CD4-positive, alpha-beta T cell treated with Interleukin-15 for 4 hours (primary cell): ENCODE data around the gene PPIL4.

ENCODE experiments used
- DNase-seq: peaks from one replicate; pipeline ENCODE4 v3.0.0-alpha.2; 2020; ENCODE audit warnings: low spot score

PPIL4 gene

DNA sequence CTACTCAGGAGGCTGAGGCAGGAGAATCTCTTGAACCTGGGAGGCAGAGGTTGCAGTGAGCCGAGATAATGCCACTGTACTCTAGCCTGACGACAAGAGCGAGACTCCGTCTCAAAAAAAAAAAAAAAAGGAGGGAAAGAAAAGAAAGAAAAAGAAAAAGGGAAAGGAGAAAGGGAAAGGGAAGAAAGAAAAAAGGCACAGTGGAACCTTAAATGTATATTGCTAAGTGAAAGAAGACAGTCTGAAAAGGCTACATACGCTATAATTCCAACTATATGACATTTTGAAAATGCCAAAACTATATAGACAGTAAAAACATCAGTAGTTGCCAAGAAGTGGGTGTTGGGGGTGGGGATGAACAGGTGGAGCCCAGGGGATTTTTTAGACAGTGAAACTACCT is 16.2 kb downstream of the PPIL4 start:
- DNase-seq = no peak

GRCh38 chr6:149515494-149515893 is 30.3 kb downstream of the PPIL4 start:
- no peak for DNase-seq

DNA sequence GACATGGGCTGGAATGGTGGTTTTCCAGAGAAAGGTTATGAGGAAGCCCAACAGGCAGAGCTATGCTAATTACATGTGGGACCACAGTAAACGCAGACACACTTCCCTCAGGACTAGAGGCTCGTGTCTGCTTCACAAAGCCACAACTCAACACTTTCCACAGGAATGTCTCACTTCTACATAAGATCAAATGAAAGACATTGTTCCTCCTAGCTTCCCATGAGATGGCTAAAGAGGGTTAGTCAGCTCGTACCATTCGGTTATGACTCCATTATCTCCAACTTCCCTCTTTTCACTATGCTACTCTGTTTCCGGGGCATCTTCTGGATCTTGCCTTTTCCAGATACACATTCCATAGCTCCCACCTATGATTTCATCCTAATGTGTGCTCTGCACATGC is 31.9 kb downstream of the PPIL4 start:
- no peak for DNase-seq

- no peak for DNase-seq
These were observed 34.9 kb downstream of the PPIL4 start for GRCh38 chr6:149510793-149511512.

DNA sequence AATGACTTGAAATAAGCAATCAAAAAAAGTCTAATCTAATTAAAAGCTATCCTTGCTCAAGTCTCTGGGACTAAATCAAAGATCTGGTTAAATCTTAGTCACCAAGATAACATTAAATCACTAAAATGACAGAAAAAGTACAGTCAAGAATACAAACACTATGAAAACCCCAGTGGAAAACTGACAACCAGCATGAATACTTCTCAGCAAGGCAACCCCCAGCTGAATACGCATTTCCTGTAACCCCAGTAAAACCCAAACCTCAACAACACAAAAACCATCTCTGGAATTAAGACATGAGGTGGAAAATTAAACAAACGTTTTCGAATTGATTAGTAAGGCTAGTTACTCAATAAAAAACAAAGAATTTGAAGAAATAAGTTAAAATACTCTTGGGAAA is 37.4 kb downstream of the PPIL4 start:
- peak; percentile 65 for DNase-seq

- DNase-seq = no peak
These were observed 42.0 kb downstream of the PPIL4 start for GRCh38 chr6:149503872-149504271.

DNA sequence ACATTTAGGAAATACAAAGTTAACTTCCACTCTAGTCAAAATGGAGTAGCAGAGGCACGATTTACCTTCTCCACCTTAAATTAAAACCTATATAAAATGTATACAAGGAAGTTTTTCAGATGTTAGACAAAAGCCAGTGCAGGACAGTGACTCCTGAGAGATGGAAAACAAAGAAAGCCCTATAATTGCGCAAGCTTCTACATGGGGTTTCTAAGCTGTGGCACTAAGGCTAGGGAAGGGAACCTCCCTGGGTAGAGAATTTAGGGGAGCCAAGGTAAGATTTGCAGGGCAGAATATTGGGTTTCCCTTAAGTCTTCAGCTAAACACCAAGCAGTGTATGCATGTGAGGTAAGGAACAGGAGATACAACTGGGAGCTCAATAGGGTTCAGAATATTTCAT is 42.6 kb downstream of the PPIL4 start:
- DNase-seq = no peak

DNA sequence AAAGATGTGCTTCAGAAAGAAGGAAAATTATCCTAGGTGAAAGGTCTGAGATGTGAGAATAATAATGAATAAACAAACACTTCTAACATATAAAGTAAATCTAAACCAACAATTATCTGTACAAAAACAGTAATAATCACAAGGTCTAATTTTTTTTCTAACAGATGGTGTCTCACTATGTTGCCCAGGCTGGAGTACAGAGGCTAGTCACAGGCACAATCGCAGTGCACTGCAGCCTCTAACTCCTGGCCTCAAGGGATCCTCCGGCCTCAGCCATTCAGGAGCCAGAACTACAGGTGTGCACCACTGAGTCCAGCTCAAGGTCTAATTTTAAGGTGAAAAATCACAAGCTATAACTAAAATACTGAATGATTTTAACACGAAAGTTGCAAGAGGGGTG is 44.1 kb downstream of the PPIL4 start:
- DNase-seq = no peak

DNA sequence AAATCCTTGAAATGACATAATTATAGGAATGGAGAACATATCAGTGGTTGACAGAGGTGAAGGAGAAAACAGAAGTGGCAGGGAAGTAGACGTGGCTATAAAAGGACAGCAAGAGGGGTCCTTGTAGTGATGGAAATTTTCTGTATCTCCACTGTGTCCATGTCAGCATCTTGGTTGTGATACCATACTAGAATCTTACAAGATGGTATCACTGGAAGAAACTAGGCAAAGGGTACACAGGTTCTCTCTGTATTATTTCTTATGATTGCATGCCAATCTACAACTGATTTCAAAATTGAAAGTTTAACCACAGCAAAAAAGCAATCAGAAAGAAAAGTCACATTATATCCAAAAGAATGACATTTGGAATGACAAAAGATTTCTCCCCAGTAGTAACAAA is 44.6 kb downstream of the PPIL4 start:
- no peak for DNase-seq

GRCh38 chr6:149500096-149500495 is 45.7 kb downstream of the PPIL4 start:
- no peak for DNase-seq

DNA sequence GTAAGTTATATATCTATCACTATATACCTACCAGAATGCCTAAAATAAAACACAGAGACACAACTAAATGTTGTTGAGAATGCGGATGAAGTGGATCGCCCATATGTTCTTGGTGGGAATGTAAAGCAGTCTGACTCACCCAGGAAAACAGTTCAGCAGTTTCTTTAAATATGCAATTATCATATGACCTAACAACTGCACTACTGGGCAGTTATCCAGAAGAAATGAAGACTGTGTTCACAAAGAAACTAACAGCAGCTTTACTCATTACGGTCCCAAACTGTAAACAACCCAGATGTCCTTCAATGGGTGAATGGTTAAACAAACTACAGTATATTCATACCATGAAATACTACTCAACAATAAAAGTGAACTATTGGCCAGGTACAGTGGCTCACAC is 46.8 kb downstream of the PPIL4 start:
- no peak for DNase-seq

- DNase-seq = no peak
These were observed 48.5 kb downstream of the PPIL4 start for GRCh38 chr6:149497365-149497764.

DNA sequence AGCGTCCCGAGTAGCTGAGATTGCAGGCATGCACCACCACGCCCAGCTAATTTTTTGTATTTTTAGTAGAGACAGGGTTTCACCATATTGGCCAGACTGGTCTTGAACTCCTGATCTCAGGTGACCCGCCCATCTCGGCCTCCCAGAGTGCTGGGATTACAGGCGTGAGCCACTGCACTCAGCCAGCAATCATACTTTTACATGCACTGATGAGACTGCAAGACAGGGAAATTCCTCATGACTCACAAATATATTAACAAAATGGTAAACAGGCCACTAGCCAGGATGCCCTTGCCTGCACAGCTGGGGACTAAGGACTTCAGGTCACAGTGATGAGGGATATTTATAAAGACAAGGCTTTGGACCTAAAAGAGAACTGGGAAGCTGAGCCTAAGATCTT is 49.2 kb downstream of the PPIL4 start:
- peak; percentile 51 for DNase-seq

- DNase-seq = peak; percentile 49
These were observed 50.4 kb downstream of the PPIL4 start for GRCh38 chr6:149495349-149496016.

GRCh38 chr6:149494810-149495209 is 51.0 kb downstream of the PPIL4 start:
- peak; percentile 89 for DNase-seq

- DNase-seq = no peak
These were observed 52.0 kb downstream of the PPIL4 start for GRCh38 chr6:149493761-149494320.

GRCh38 chr6:149492798-149493343 is 53.0 kb downstream of the PPIL4 start:
- peak; percentile 50 for DNase-seq

DNA sequence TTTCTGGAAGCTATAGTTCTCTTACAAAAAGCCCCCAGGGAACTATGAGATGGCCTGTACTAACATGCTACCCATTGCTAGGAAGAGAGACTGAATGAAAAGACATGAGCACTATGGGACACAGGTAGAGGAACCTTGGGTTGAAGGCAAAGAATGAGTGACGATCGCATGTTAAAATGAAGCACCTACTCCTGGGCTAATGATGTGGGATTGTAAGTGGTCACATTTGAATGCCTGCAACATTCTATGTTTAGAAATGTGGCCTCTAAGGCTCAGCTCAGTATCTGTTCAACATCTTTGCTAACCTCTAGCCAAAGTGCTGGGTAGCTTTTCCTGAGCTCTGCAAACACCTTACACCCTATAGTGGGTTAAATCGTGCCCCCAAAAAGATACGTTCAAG is 55.9 kb downstream of the PPIL4 start:
- no peak for DNase-seq

DNA sequence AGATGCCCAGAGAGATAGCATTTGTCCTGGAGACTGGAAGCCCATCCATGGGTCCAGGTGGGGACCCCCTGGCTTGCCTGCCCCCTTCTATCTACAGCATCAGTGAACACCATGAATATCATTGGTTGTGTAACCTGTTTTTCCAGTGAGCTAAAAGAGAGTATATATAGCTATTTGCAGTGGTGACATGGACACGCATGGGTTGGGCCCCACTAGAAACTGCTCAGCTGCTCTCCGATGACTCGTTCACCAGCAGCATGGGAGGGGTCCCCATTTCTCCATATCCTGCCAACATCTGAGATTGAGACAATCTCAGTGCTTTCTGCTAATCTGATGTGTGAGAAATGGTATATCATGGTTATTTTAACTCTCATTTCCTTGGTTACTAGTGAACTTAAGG is 57.0 kb downstream of the PPIL4 start:
- peak; percentile 52 for DNase-seq

- DNase-seq = no peak
These were observed 58.5 kb downstream of the PPIL4 start for GRCh38 chr6:149487316-149487715.

DNA sequence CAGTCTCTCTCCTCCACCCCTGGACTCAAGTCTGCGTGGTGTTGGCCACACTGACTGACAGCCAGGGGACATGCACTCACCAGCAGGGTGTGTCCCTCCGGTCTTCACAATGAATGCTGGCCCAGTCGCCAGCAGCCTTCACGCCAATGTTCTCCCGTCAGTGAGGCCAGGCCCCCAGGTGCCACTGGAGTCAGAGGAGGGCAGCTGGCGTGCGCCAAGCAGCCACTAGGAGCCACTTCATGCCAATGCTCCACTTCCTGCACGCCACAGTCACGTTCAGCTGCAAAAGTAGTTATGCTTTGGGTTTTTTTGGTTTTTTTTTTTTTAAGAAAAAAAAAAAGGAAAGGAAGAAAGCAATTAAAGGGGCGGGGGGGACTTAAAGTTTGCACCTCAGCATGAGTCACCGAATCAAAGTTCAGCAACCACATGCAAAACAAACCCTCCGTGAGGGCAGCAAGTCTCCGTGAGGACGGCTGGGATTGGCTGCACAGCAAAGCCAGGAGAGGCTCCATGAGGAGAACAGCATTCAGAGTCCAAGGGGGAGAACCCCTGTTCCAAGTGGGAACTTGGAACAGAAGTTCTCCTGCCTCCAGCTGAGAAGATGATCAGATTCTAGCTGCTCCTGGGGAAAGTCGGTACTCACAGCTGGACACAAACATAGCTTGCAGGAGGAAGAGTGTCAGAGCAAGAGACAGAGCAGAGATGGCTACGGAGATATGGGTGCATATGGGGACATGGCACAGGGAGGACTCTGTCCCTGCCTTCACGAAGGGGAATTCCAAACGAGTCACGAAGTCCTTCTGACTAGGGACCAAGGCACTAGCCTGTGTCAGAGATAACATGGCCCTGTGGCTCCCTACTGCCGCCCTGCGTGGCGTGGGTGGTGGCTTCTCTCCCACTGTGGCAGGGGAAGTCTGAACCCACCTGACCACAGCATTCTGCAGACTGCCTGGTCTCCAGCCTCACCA is 60.8 kb downstream of the PPIL4 start, which contains the start of gene ZC3H12D:
Gene ZC3H12D, minus strand, starts transcription at position 282 of the 968 bp plus-strand sequence. CDS start 10,471 bp downstream, outside the sequence.
- peak; percentile 87 for DNase-seq
